ENCODE results near the gene PPP1R7.

GRCh38 chr2:241129086-241129871 lies 21.0 kb upstream of the PPP1R7 start:
- TF ChIP-seq, protein P1, sequence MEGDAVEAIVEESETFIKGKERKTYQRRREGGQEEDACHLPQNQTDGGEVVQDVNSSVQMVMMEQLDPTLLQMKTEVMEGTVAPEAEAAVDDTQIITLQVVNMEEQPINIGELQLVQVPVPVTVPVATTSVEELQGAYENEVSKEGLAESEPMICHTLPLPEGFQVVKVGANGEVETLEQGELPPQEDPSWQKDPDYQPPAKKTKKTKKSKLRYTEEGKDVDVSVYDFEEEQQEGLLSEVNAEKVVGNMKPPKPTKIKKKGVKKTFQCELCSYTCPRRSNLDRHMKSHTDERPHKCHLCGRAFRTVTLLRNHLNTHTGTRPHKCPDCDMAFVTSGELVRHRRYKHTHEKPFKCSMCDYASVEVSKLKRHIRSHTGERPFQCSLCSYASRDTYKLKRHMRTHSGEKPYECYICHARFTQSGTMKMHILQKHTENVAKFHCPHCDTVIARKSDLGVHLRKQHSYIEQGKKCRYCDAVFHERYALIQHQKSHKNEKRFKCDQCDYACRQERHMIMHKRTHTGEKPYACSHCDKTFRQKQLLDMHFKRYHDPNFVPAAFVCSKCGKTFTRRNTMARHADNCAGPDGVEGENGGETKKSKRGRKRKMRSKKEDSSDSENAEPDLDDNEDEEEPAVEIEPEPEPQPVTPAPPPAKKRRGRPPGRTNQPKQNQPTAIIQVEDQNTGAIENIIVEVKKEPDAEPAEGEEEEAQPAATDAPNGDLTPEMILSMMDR (conservative IDR thresholded peaks at IDR 0.05; ENCODE audit: low read length), result no peak
- TF ChIP-seq EZH2phosphoT487 (IDR thresholded peaks at IDR 0.05; ENCODE audit: borderline replicate concordance), result no peak

Measured in Loucy (cell line).